Hepatocyte (in vitro differentiated cells): ENCODE data around the gene RASSF3.

Experiments
- EZH2phosphoT487 ChIP-seq: fragments of 200-600 bp; sonication (generic); IDR thresholded peaks from one replicate; pipeline ENCODE4 v1.6.1; 2018; ENCODE audit warnings: antibody characterized with exemption, mild to moderate bottlenecking, low read depth, moderate library complexity; ENCODE audit not compliant: unreplicated experiment, severe bottlenecking
- TF ChIP-seq, protein P1 (sequence below): fragments of 200-600 bp; sonication (generic); IDR thresholded peaks from 2 replicates; pipeline ENCODE4 v1.5.1; 2016; ENCODE audit warnings: antibody characterized with exemption, mild to moderate bottlenecking; ENCODE audit not compliant: poor library complexity

DNA sequence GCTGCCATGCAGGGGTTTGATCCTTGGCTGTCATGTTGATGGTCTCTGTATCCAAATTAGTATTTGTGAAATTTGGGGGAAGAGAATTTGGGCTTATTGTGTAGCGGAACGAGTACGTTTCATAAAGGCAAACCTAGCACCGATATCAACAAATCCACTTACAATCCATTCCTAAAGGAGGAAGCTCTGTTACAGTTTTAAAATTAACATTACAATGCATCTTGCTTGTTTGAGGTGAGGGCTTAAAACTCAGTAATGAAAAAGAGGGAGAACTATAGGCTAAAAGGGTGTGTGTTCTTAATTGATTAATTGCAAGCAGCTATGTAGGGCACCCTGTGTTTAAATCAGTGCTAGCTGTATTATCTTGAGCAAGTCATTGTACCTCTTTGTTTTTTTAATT is 13.7 kb downstream of the RASSF3 start:
- TF ChIP-seq, protein P1, sequence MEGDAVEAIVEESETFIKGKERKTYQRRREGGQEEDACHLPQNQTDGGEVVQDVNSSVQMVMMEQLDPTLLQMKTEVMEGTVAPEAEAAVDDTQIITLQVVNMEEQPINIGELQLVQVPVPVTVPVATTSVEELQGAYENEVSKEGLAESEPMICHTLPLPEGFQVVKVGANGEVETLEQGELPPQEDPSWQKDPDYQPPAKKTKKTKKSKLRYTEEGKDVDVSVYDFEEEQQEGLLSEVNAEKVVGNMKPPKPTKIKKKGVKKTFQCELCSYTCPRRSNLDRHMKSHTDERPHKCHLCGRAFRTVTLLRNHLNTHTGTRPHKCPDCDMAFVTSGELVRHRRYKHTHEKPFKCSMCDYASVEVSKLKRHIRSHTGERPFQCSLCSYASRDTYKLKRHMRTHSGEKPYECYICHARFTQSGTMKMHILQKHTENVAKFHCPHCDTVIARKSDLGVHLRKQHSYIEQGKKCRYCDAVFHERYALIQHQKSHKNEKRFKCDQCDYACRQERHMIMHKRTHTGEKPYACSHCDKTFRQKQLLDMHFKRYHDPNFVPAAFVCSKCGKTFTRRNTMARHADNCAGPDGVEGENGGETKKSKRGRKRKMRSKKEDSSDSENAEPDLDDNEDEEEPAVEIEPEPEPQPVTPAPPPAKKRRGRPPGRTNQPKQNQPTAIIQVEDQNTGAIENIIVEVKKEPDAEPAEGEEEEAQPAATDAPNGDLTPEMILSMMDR = no peak
- TF ChIP-seq EZH2phosphoT487 = no peak
